SJCRH30 (cell line): ENCODE results near the gene FEZF2. TPM values are rescaled to one million over a fixed set of nuclear protein-coding genes. Genes with fewer than 3 reads are reported as not detected.

Source experiments
- DNase-seq, 2 experiments: peaks; one replicate each; pipeline ENCODE4 v3.0.0-alpha.2; 2015 to 2020
- H3K27ac ChIP-seq: fragments of 250-450 bp; sonication (Bioruptor Pico); 2 replicates; pipeline ENCODE4 v1.5.1; 2020; ENCODE audit warnings: mild to moderate bottlenecking, moderate library complexity
- H3K27me3 ChIP-seq: fragments of 250-450 bp; sonication (Bioruptor Pico); 2 replicates; pipeline ENCODE4 v1.5.1; 2020; ENCODE audit warnings: mild to moderate bottlenecking, moderate library complexity
- H3K36me3 ChIP-seq: fragments of 250-450 bp; sonication (Bioruptor Pico); 2 replicates; pipeline ENCODE4 v1.5.1; 2020; ENCODE audit warnings: mild to moderate bottlenecking, moderate library complexity
- H3K4me1 ChIP-seq: fragments of 250-450 bp; sonication (Bioruptor Pico); 2 replicates; pipeline ENCODE4 v1.5.1; 2020; ENCODE audit warnings: mild to moderate bottlenecking, moderate library complexity
- H3K4me3 ChIP-seq: fragments of 250-450 bp; sonication (Bioruptor Pico); 2 replicates; pipeline ENCODE4 v1.5.1; 2020; ENCODE audit warnings: mild to moderate bottlenecking, moderate library complexity
- H3K9me3 ChIP-seq: fragments of 250-450 bp; sonication (Bioruptor Pico); replicated peaks from 2 replicates; pipeline ENCODE4 v1.5.1; 2020; ENCODE audit warnings: mild to moderate bottlenecking, moderate library complexity
- total RNA-seq: library from RNA; depleted of rRNA; stranded (reverse); fragments of >200 nt; shearing (Covaris generic); gene quantifications from 2 replicates; pipeline ENCODE4 v1.2.3, GENCODE V29; 2014; rRNA removed

Gene FEZF2
- total RNA-seq: not detected in 2 replicates

DNA sequence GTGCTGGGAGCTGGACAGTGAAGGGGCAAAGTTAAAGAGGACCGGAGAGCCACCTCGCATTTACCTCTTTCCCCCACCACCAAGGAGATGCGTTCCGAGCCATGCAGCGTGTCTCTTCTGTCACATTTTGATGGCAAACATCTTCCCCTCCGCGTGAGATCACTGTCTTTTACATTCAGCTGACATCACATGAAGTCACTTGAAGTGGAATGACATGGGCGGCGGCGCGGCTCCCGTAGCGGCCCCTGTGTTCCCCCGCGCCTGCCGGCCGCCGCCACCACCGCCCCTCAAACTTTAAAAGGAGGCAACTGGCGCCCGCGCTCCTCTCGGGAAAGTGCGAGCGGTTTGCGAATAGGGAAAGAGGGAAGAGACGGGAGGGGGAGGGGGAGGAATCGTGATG lies at the start of gene FEZF2:
TSS of gene FEZF2 (minus strand) at position 336 of the 400 bp plus-strand sequence. CDS start 682 bp downstream, outside the sequence.
- H3K4me3 ChIP-seq: no peak within 1 kb of the TSS
- no peak for DNase-seq
- H3K4me1 ChIP-seq: no peaks in the 10 kb centered on the region
- no peaks in the 10 kb centered on the region for H3K9me3 ChIP-seq
- no peaks in the 10 kb centered on the region for H3K27me3 ChIP-seq
- H3K36me3 ChIP-seq: no peaks in the 10 kb centered on the region
- H3K27ac ChIP-seq: no peak within 1 kb of the TSS

DNA sequence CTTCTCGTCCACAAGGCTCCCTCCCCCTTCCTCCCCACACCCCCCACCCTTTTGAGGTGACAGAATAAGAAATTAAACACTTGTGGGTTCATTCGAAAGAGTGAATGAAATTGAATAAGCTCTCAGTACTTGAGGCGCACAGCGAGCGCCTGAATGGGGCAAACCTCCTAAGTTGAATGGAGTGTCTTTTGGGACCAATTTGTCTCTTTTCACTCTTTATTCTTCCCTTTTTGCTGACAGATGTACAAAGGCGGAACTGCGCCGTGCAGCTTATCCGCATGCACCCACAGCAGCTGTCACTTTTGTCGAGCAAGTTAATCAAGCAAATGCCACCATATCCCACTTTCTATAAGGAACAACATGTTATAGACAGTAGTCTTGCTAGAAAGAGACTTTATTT lies 47.9 kb upstream of the FEZF2 start:
- DNase-seq: no peak
- no peaks in the 10 kb centered on the region for H3K9me3 ChIP-seq
- H3K4me3 ChIP-seq: no peak overlapping the region
- H3K4me1 ChIP-seq: no peaks in the 10 kb centered on the region
- H3K27me3 ChIP-seq: no peaks in the 10 kb centered on the region
- no peaks in the 10 kb centered on the region for H3K36me3 ChIP-seq
- H3K27ac ChIP-seq: no peak overlapping the region

DNA sequence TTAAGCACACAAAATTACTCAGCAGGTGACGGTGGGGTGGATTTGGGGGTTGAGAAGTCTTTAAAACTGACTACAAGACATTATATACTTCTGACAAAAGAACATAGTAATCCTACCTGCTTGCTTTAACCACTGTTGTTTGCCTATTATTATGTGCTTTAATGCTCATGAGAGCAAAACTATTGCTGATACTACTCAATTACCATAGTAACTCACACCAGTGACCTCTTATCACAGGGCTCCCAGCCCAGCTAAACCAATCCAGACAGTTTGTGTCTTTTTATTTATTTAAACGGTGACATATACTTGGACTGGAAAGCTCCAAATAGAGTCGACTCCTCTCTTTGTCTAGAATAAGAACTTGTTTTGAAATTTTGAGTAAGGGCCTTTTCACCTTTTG lies 42.8 kb upstream of the FEZF2 start:
- no peak overlapping the region for H3K27ac ChIP-seq
- no peaks in the 10 kb centered on the region for H3K27me3 ChIP-seq
- H3K4me3 ChIP-seq: no peak overlapping the region
- no peaks in the 10 kb centered on the region for H3K36me3 ChIP-seq
- DNase-seq: no peak
- no peaks in the 10 kb centered on the region for H3K9me3 ChIP-seq
- no peaks in the 10 kb centered on the region for H3K4me1 ChIP-seq

DNA sequence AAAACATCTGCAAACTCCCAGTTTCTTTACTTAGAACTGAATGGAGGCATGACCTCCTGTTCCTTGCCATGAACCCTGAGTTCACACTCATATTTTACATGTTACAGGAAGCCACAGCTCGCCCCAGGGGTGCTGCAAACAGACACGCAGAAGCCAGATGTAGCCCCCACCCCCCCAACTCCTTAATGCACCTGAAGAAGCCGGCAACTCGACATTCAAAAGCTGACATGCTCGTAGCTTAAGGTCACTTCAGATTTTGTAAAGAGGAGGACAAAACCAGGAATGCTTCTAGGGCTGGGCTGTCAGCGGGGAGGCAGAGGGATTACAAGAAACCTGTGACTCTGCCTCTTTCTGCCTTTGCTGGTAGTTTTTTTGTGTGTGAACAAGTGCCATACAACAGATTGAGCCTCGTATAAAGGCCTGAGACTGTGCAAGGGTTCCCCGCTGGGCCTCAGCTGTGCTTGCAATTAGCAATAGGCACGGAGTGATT lies 42.0 kb upstream of the FEZF2 start:
- Histone ChIP-seq H3K4me1 (no peaks in the 10 kb centered on the region), H3K27ac (no peak overlapping the region), H3K27me3 (no peaks in the 10 kb centered on the region), H3K4me3 (no peak overlapping the region), H3K36me3 (no peaks in the 10 kb centered on the region), H3K9me3 (no peaks in the 10 kb centered on the region)
- DNase-seq: no peak

DNA sequence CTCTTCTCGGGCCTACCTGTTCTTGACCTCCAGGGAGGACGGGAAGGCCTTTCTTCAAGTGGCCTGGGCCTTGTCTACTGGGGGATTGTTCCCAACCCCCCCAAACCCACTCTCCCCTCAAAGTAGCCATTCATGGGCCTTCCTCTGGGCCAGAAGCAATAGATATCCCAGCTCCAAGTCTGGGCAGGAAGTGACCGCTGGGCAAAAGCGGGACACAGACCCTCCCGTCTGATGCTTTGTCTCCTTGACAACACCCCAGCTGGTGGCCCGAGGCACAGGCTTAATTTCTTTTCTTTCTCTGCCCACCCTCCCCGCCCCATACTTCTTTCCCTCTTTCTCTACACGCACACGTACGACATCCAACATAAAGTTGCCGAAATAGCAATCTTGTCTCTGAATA lies 41.4 kb upstream of the FEZF2 start:
- H3K4me1 ChIP-seq: no peaks in the 10 kb centered on the region
- H3K4me3 ChIP-seq: no peak overlapping the region
- no peaks in the 10 kb centered on the region for H3K36me3 ChIP-seq
- DNase-seq: no peak
- no peaks in the 10 kb centered on the region for H3K9me3 ChIP-seq
- no peak overlapping the region for H3K27ac ChIP-seq
- no peaks in the 10 kb centered on the region for H3K27me3 ChIP-seq

DNA sequence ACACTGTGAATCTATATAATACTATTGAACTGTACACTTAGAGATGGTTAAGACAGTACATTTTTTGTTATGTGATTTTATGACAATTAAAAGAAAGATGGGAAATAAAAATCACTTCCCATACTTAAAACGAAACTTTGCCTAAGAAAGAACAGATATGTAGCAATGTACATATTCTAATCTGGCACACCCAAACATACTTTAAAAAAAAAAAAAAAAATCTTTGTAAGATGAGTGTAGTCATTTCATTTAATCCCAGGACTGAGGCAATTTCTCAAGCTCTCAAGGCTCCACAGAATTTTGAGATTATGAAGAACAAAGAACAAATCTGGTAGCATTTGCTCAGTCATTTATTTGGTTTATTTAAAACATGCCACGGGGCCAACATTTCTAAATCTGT lies 40.3 kb upstream of the FEZF2 start:
- DNase-seq: no peak
- Histone ChIP-seq H3K4me1 (no peaks in the 10 kb centered on the region), H3K36me3 (no peaks in the 10 kb centered on the region), H3K4me3 (no peak overlapping the region), H3K9me3 (no peaks in the 10 kb centered on the region), H3K27me3 (no peaks in the 10 kb centered on the region), H3K27ac (no peak overlapping the region)

DNA sequence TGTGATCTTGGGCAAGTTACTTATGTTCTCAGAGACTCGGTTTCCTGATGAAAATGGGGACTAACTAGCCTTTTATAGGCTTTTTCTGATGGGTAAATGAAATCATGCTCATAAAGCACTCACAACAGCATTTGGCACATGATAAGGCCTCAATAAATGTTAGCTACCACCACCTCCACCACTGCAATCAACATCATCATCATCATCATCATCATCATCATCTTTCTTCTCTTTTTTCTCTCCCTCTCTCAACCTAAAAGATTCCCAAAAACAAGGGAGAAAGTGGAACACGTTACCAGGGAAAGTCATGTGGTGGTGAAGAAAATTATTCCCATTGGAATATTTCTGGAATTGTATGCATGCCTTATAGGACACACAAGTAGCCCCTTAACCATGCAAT lies 33.6 kb upstream of the FEZF2 start:
- H3K27ac ChIP-seq: no peak overlapping the region
- no peaks in the 10 kb centered on the region for H3K27me3 ChIP-seq
- H3K4me3 ChIP-seq: no peak overlapping the region
- no peaks in the 10 kb centered on the region for H3K4me1 ChIP-seq
- H3K9me3 ChIP-seq: no peaks in the 10 kb centered on the region
- DNase-seq: no peak
- no peaks in the 10 kb centered on the region for H3K36me3 ChIP-seq

DNA sequence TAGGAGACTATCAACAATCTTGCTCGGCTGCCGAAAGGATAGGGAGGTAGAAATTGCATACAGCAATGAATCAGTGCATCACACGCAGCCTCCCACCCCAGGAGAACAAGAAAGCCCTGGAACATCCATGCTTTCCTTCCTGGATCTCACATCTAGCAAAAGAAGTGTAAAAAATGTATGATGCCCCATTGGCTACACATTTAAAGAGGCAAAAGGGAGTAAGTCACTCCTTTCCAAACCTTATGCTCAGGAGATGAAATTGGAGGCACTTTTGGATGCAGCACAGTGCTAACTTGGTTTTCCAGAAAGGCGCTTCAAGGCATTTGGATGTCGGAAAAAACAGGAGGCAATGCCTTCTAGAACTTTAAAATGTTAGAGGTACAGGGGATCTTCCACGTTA lies 32.2 kb upstream of the FEZF2 start:
- H3K4me1 ChIP-seq: no peaks in the 10 kb centered on the region
- no peak overlapping the region for H3K4me3 ChIP-seq
- H3K27me3 ChIP-seq: no peaks in the 10 kb centered on the region
- no peaks in the 10 kb centered on the region for H3K36me3 ChIP-seq
- H3K27ac ChIP-seq: no peak overlapping the region
- no peaks in the 10 kb centered on the region for H3K9me3 ChIP-seq
- no peak for DNase-seq

DNA sequence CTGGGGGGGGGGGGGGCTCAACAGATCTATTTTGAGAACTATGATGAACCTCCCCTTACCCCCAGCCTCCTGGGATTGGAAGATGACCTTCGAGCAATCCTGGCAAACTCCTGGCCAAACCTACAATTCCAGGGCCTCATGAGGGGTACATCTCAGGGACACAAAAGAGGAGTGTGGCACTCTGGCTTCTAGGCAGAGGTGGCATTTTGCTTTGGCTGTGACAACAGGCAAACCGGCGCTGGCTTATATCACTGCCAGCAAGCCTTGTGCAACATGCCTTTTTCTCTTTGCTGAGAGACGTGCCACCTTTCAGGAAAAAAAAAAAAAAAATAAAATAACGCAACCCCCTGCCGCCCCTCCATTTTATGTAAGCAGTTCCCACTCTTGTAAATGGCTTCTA lies 31.8 kb upstream of the FEZF2 start:
- no peaks in the 10 kb centered on the region for H3K27me3 ChIP-seq
- H3K9me3 ChIP-seq: no peaks in the 10 kb centered on the region
- H3K4me3 ChIP-seq: no peak overlapping the region
- DNase-seq: no peak
- no peaks in the 10 kb centered on the region for H3K36me3 ChIP-seq
- H3K27ac ChIP-seq: no peak overlapping the region
- H3K4me1 ChIP-seq: no peaks in the 10 kb centered on the region

DNA sequence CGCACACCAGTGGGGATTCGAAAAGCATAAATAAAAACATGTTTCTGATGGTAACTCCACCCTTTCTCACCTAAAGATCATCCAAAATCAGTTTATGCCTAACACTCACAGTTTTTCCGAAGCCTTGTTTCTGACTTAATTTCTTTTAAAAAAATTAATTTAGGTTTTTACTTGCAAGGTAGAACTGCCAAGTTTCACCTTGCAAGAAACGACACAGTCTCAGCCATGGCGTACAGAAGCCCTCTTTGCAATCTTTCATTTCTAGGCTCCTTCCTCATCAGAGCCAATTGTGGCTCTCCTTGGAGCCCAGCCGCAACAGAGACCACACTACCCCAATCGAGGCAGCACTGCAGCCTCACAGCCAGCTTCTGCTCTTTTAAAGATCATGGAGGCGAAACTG lies 31.0 kb upstream of the FEZF2 start:
- Histone ChIP-seq H3K4me3 (no peak overlapping the region), H3K27ac (no peak overlapping the region), H3K27me3 (no peaks in the 10 kb centered on the region), H3K36me3 (no peaks in the 10 kb centered on the region), H3K4me1 (no peaks in the 10 kb centered on the region), H3K9me3 (no peaks in the 10 kb centered on the region)
- DNase-seq: no peak

DNA sequence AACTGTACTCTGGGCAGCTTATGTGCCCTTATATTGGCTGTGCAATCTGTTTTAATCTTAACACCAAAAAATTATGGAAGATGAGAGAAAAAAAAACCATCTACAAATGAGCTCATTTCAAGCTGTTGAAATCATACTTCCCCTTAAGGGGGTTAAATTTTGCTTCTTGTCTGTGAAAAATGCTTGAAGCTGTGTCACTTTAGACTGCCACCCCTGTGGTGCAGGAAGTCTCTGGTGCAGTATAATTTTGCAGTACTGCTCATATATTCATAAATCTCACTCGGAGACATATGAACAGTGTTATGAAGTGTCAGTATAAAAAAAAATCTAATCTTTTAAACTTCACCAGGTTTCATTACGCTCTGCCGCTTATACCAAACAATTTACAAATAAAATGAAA lies 30.4 kb upstream of the FEZF2 start:
- no peaks in the 10 kb centered on the region for H3K27me3 ChIP-seq
- no peaks in the 10 kb centered on the region for H3K4me1 ChIP-seq
- no peaks in the 10 kb centered on the region for H3K9me3 ChIP-seq
- H3K4me3 ChIP-seq: no peak overlapping the region
- DNase-seq: no peak
- no peak overlapping the region for H3K27ac ChIP-seq
- no peaks in the 10 kb centered on the region for H3K36me3 ChIP-seq

DNA sequence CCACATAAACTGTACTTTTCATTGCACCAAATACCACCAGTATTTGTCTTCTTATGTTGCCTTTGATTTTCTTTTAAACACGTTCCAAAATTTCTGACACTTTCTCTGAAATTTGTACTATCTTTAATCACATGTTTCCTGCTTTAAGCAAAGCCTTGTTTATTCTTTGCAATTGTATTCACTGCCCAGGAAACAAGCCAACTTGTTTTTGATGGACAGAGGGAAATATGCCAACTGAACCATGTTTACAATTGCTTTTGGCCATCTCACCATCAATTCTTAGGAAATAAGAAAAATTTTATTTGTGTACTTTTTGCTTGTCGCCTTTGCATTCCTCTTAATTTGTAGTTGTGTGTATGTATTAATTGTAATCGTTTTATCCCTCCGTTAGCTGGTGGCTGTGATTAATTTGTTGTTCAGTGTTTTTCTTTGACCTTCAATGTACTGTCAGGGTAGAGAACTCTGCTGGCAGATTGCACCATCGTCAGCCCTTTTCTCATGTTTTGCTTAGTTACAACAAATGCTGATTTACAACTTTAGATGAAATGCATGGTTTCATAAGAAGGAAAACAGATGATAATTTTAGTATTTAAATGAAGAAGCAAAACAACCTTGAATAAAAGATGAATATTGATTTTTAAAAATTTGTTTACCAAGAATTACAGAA lies 19.4 kb upstream of the FEZF2 start:
- Histone ChIP-seq H3K9me3 (no peaks in the 10 kb centered on the region), H3K27me3 (no peaks in the 10 kb centered on the region), H3K4me3 (no peak overlapping the region), H3K4me1 (no peaks in the 10 kb centered on the region), H3K27ac (no peak overlapping the region), H3K36me3 (no peaks in the 10 kb centered on the region)
- no peak for DNase-seq

DNA sequence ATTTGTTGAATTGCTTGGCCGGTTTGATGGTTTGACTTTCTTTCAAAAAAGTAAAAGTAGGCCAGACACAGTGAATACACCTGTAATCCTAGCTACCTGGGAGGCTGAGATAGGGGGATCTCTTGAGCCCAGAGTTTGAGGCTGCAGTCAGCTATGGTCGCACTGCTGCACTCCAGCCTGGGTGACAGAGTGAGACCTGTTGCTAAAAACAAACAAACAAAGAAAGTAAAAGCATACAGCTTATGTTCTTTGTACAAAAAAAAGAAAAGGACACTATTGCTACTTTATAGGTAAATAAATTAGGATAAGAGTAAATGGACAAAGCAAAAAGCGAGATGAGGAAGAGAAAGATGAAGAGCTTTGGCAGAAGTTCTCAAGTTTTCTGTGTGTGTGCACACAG lies 13.9 kb upstream of the FEZF2 start:
- H3K9me3 ChIP-seq: no peaks in the 10 kb centered on the region
- H3K27me3 ChIP-seq: no peaks in the 10 kb centered on the region
- H3K27ac ChIP-seq: no peak overlapping the region
- no peaks in the 10 kb centered on the region for H3K4me1 ChIP-seq
- no peak for DNase-seq
- H3K36me3 ChIP-seq: no peaks in the 10 kb centered on the region
- H3K4me3 ChIP-seq: no peak overlapping the region

DNA sequence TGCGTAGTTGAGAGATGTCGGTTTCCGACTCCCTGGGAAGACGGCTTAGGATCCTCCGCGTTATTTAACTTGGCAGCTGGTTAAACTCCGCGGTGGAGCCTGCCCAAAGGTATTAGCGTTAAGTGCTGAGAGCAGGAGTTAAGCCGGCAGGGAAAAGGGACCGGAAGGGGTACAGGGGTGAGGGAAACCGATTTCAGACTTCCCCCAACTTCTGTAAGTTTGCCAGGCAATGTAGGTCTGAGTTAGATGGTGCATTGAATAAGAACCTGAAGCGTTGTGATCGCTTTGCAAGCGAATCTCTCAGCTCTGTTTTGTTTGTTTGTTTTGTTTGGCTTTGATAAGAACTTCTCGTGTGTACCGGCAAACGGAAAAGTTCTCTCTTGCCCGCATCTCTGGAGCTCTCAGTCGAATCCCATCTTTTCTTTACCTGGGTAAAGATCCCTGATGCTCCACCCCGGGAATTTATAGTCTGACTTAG lies 6.0 kb upstream of the FEZF2 start:
- Histone ChIP-seq H3K27ac (no peak overlapping the region), H3K27me3 (no peaks in the 10 kb centered on the region), H3K4me3 (no peak overlapping the region), H3K9me3 (no peaks in the 10 kb centered on the region), H3K4me1 (no peaks in the 10 kb centered on the region), H3K36me3 (no peaks in the 10 kb centered on the region)
- DNase-seq: no peak

DNA sequence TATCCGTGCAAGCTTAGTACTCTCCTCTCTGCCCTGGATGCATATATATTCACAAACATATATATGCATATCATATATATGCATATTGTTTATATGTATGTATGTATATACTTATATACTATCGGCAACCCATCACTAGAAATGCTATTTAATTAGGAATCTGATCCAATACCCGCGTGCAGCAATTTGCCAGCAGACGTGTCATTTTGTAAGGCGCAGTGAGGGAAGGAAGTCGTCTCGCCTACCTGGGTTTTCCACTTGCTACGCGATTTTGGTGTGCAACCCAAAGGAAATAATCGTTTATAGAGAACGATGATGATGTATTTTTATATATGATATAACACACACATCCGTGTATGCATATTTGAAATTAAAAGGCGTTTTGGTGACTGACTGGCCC lies 5.6 kb upstream of the FEZF2 start:
- no peak overlapping the region for H3K27ac ChIP-seq
- H3K4me1 ChIP-seq: no peaks in the 10 kb centered on the region
- no peaks in the 10 kb centered on the region for H3K27me3 ChIP-seq
- H3K36me3 ChIP-seq: no peaks in the 10 kb centered on the region
- DNase-seq: no peak
- no peaks in the 10 kb centered on the region for H3K9me3 ChIP-seq
- H3K4me3 ChIP-seq: no peak overlapping the region

DNA sequence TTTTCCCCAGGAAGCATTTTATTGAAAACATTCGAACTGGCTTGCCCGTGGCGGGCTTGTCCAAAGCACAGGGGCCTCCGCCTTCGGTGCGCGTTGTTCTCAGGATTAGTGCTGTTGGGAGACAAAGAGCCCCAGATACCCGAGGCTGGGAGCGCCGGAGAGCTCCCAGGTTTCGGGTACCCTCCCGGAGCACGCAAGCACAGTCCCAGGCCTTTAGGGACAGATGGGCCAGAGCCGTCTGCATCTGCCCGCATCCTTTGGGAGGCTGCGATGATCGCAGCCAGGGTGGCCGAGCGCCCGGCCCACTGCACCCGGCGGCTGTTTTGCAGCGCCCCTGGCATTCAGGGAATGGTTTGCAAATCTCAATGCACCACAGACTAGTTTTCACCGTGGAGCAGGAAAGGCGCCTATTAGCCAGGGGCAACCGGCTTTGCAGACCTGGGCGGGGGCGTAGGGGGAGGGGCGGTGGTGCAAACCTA lies 5.0 kb upstream of the FEZF2 start:
- no peaks in the 10 kb centered on the region for H3K9me3 ChIP-seq
- no peaks in the 10 kb centered on the region for H3K4me1 ChIP-seq
- no peak overlapping the region for H3K27ac ChIP-seq
- H3K27me3 ChIP-seq: no peaks in the 10 kb centered on the region
- no peak overlapping the region for H3K4me3 ChIP-seq
- DNase-seq: no peak
- H3K36me3 ChIP-seq: no peaks in the 10 kb centered on the region
